KOPT-K1 (cell line): ENCODE measurements around the gene PCCA.
"Not testable (repeated sequence)": the region's sequence is repeated elsewhere in the genome, so short reads cannot be mapped to it uniquely, and the experiment has no call there.

ENCODE experiments used
- H3K27ac ChIP-seq: fragments of 200-600 bp; sonication (generic); 2 replicates; pipeline ENCODE4 v1.5.1; 2016; ENCODE audit warnings: antibody characterized with exemption, mild to moderate bottlenecking, low read depth, low read length; ENCODE audit not compliant: poor library complexity, severe bottlenecking
- H3K36me3 ChIP-seq: fragments of 200-600 bp; sonication (generic); 2 replicates; pipeline ENCODE4 v1.5.1; 2017; ENCODE audit warnings: antibody characterized with exemption, mild to moderate bottlenecking, low read length, moderate library complexity; ENCODE audit not compliant: insufficient read depth
- H3K9me3 ChIP-seq: fragments of 200-600 bp; sonication (generic); 2 replicates; pipeline ENCODE4 v1.5.1; 2017; ENCODE audit warnings: antibody characterized with exemption, low read length, mild to moderate bottlenecking; ENCODE audit not compliant: insufficient read depth, poor library complexity, severe bottlenecking

The PCCA gene

GRCh38 chr13:100213576-100213975 lies 124.7 kb downstream of the PCCA start:
- Histone ChIP-seq H3K27ac (no peak overlapping the region), H3K9me3 (no peaks in the 10 kb centered on the region), H3K36me3 (no peaks in the 10 kb centered on the region)

GRCh38 chr13:100214886-100215285 lies 126.0 kb downstream of the PCCA start:
- no peaks in the 10 kb centered on the region for H3K9me3 ChIP-seq
- H3K27ac ChIP-seq = no peak overlapping the region
- H3K36me3 ChIP-seq = no peaks in the 10 kb centered on the region

GRCh38 chr13:100221166-100221565 lies 132.3 kb downstream of the PCCA start:
- Histone ChIP-seq H3K9me3 (no peaks in the 10 kb centered on the region), H3K36me3 (no peaks in the 10 kb centered on the region), H3K27ac (no peak overlapping the region)

GRCh38 chr13:100223966-100224530 lies 135.2 kb downstream of the PCCA start:
- H3K9me3 ChIP-seq, H3K27ac ChIP-seq, H3K36me3 ChIP-seq: not testable (repeated sequence)

- no peaks in the 10 kb centered on the region for H3K36me3 ChIP-seq
- no peak overlapping the region for H3K27ac ChIP-seq
- H3K9me3 ChIP-seq = no peaks in the 10 kb centered on the region
Observed at GRCh38 chr13:100229603-100230002, 140.7 kb downstream of the PCCA start.

- Histone ChIP-seq H3K9me3 (no peaks in the 10 kb centered on the region), H3K27ac (no peak overlapping the region)
Observed at GRCh38 chr13:100230769-100231149, 141.9 kb downstream of the PCCA start.

GRCh38 chr13:100231176-100231575 lies 142.3 kb downstream of the PCCA start:
- H3K27ac ChIP-seq = no peak overlapping the region

More at GRCh38 chr13:100230769-100231149, 141.9 kb downstream of the PCCA start:
- H3K36me3 ChIP-seq = no peaks in the 10 kb centered on the region

GRCh38 chr13:100234006-100234405 lies 145.1 kb downstream of the PCCA start:
- no peak overlapping the region for H3K27ac ChIP-seq
- no peaks in the 10 kb centered on the region for H3K36me3 ChIP-seq

More at GRCh38 chr13:100231176-100231575, 142.3 kb downstream of the PCCA start:
- no peaks in the 10 kb centered on the region for H3K9me3 ChIP-seq
- no peaks in the 10 kb centered on the region for H3K36me3 ChIP-seq

GRCh38 chr13:100234524-100235136 lies 145.7 kb downstream of the PCCA start:
- Histone ChIP-seq H3K36me3 (no peaks in the 10 kb centered on the region), H3K9me3 (no peaks in the 10 kb centered on the region), H3K27ac (no peak overlapping the region)

More at GRCh38 chr13:100234006-100234405, 145.1 kb downstream of the PCCA start:
- no peaks in the 10 kb centered on the region for H3K9me3 ChIP-seq

GRCh38 chr13:100235311-100235901 lies 146.5 kb downstream of the PCCA start:
- H3K9me3 ChIP-seq = no peaks in the 10 kb centered on the region
- no peak overlapping the region for H3K27ac ChIP-seq

GRCh38 chr13:100240109-100240779 lies 151.4 kb downstream of the PCCA start:
- Histone ChIP-seq H3K9me3 (no peaks in the 10 kb centered on the region), H3K36me3 (no peaks in the 10 kb centered on the region), H3K27ac (no peak overlapping the region)

More at GRCh38 chr13:100235311-100235901, 146.5 kb downstream of the PCCA start:
- H3K36me3 ChIP-seq = no peaks in the 10 kb centered on the region

GRCh38 chr13:100244431-100244830 lies 155.5 kb downstream of the PCCA start:
- Histone ChIP-seq H3K36me3 (no peaks in the 10 kb centered on the region), H3K27ac (no peak overlapping the region), H3K9me3 (peaks cover 17% of the 10 kb centered on the region)

GRCh38 chr13:100245104-100245503 lies 156.2 kb downstream of the PCCA start:
- H3K36me3 ChIP-seq = no peaks in the 10 kb centered on the region
- no peak overlapping the region for H3K27ac ChIP-seq
- H3K9me3 ChIP-seq = peaks cover 17% of the 10 kb centered on the region

- Histone ChIP-seq H3K9me3 (peaks cover 17% of the 10 kb centered on the region), H3K27ac (no peak overlapping the region), H3K36me3 (no peaks in the 10 kb centered on the region)
Observed at GRCh38 chr13:100247937-100248336, 159.0 kb downstream of the PCCA start.

GRCh38 chr13:100254002-100254401 lies 165.1 kb downstream of the PCCA start:
- Histone ChIP-seq H3K27ac (no peak overlapping the region), H3K9me3 (no peaks in the 10 kb centered on the region), H3K36me3 (no peaks in the 10 kb centered on the region)
